ENCODE results near the gene SPDEF.

The SPDEF gene

GRCh38 chr6:34525431-34526175, 30.5 kb downstream of the SPDEF start:
- H3K27ac ChIP-seq (ENCODE audit: low read depth, low read length), result no peak overlapping the region
- DNase-seq, result no peak
- no peak overlapping the region for H3K9ac ChIP-seq (ENCODE audit: low read length)
- H4K5ac ChIP-seq (ENCODE audit: low read length), result no peak overlapping the region
- no peak overlapping the region for H2AK5ac ChIP-seq (ENCODE audit: low read length)
- no peaks in the 10 kb centered on the region for H3K79me2 ChIP-seq (ENCODE audit: control insufficient read depth, insufficient read depth, low read length)
- H2BK120ac ChIP-seq (ENCODE audit: low read depth, low read length), result no peak overlapping the region
- H3K4ac ChIP-seq (ENCODE audit: low read depth, low read length), result no peak overlapping the region
- no peaks in the 10 kb centered on the region for H3K79me1 ChIP-seq (ENCODE audit: low read length)
- no peak overlapping the region for H4K8ac ChIP-seq (ENCODE audit: low read depth, low read length)
- no peak overlapping the region for H2BK5ac ChIP-seq (ENCODE audit: low read length)
- H3K18ac ChIP-seq (ENCODE audit: low read length), result no peak overlapping the region
- H3K4me2 ChIP-seq (ENCODE audit: low read length), result no peak overlapping the region
- H3K27me3 ChIP-seq (ENCODE audit: insufficient read depth, low read length, poor library complexity), result no peaks in the 10 kb centered on the region
- no peak overlapping the region for H2BK15ac ChIP-seq (replicated peaks; ENCODE audit: low read depth)
- no peak overlapping the region for H3K4me3 ChIP-seq (ENCODE audit: low read length)
- H3K23ac ChIP-seq (ENCODE audit: low read length), result no peak overlapping the region
- no peak overlapping the region for H3K56ac ChIP-seq (ENCODE audit: low read length)
- no peaks in the 10 kb centered on the region for H3K36me3 ChIP-seq (ENCODE audit: control insufficient read depth, insufficient read depth, low read length)
- no CpG with 5 or more reads among the region's 13 CpGs for WGBS (ENCODE audit: extremely low coverage, insufficient coverage, low lambda C conversion rate)
- H3K4me1 ChIP-seq (ENCODE audit: control insufficient read depth, low read depth, low read length), result no peaks in the 10 kb centered on the region

GRCh38 chr6:34524971-34525370, 31.2 kb downstream of the SPDEF start:
- Histone ChIP-seq H3K27me3 (ENCODE audit: insufficient read depth, low read length, poor library complexity) (no peaks in the 10 kb centered on the region), H3K36me3 (ENCODE audit: control insufficient read depth, insufficient read depth, low read length) (no peaks in the 10 kb centered on the region), H3K9ac (ENCODE audit: low read length) (no peak overlapping the region), H2BK5ac (ENCODE audit: low read length) (no peak overlapping the region), H3K4me1 (ENCODE audit: control insufficient read depth, low read depth, low read length) (no peaks in the 10 kb centered on the region), H4K5ac (ENCODE audit: low read length) (no peak overlapping the region), H2BK120ac (ENCODE audit: low read depth, low read length) (no peak overlapping the region), H3K4me2 (ENCODE audit: low read length) (no peak overlapping the region), H3K4me3 (ENCODE audit: low read length) (no peak overlapping the region), H3K18ac (ENCODE audit: low read length) (no peak overlapping the region), H3K56ac (ENCODE audit: low read length) (no peak overlapping the region), H2BK15ac (replicated peaks; ENCODE audit: low read depth) (no peak overlapping the region), H3K4ac (ENCODE audit: low read depth, low read length) (no peak overlapping the region), H4K8ac (ENCODE audit: low read depth, low read length) (no peak overlapping the region), H3K27ac (ENCODE audit: low read depth, low read length) (no peak overlapping the region), H3K79me1 (ENCODE audit: low read length) (no peaks in the 10 kb centered on the region), H3K23ac (ENCODE audit: low read length) (no peak overlapping the region), H3K79me2 (ENCODE audit: control insufficient read depth, insufficient read depth, low read length) (no peaks in the 10 kb centered on the region), H2AK5ac (ENCODE audit: low read length) (no peak overlapping the region)
- DNase-seq, result no peak
- WGBS (ENCODE audit: extremely low coverage, insufficient coverage, low lambda C conversion rate), result no CpG with 5 or more reads among the region's 5 CpGs

- WGBS (ENCODE audit: extremely low coverage, insufficient coverage, low lambda C conversion rate), result no CpG with 5 or more reads among the region's 5 CpGs
- H3K27me3 ChIP-seq (ENCODE audit: insufficient read depth, low read length, poor library complexity), result no peaks in the 10 kb centered on the region
- no peak overlapping the region for H2BK15ac ChIP-seq (replicated peaks; ENCODE audit: low read depth)
- H4K5ac ChIP-seq (ENCODE audit: low read length), result no peak overlapping the region
- H3K27ac ChIP-seq (ENCODE audit: low read depth, low read length), result no peak overlapping the region
- no peak overlapping the region for H3K4me3 ChIP-seq (ENCODE audit: low read length)
- H3K4me2 ChIP-seq (ENCODE audit: low read length), result no peak overlapping the region
- H3K18ac ChIP-seq (ENCODE audit: low read length), result no peak overlapping the region
- no peaks in the 10 kb centered on the region for H3K4me1 ChIP-seq (ENCODE audit: control insufficient read depth, low read depth, low read length)
- H2AK5ac ChIP-seq (ENCODE audit: low read length), result no peak overlapping the region
- no peaks in the 10 kb centered on the region for H3K79me1 ChIP-seq (ENCODE audit: low read length)
- H2BK120ac ChIP-seq (ENCODE audit: low read depth, low read length), result no peak overlapping the region
- DNase-seq, result no peak
- H3K56ac ChIP-seq (ENCODE audit: low read length), result no peak overlapping the region
- no peak overlapping the region for H3K4ac ChIP-seq (ENCODE audit: low read depth, low read length)
- H3K9ac ChIP-seq (ENCODE audit: low read length), result no peak overlapping the region
- H3K79me2 ChIP-seq (ENCODE audit: control insufficient read depth, insufficient read depth, low read length), result no peaks in the 10 kb centered on the region
- H3K36me3 ChIP-seq (ENCODE audit: control insufficient read depth, insufficient read depth, low read length), result no peaks in the 10 kb centered on the region
- no peak overlapping the region for H2BK5ac ChIP-seq (ENCODE audit: low read length)
- H3K23ac ChIP-seq (ENCODE audit: low read length), result no peak overlapping the region
- no peak overlapping the region for H4K8ac ChIP-seq (ENCODE audit: low read depth, low read length)
Observed at GRCh38 chr6:34524499-34524898, 31.6 kb downstream of the SPDEF start.

- Histone ChIP-seq H3K27ac (ENCODE audit: low read depth, low read length) (no peak overlapping the region), H3K4me1 (ENCODE audit: control insufficient read depth, low read depth, low read length) (no peaks in the 10 kb centered on the region), H3K27me3 (ENCODE audit: insufficient read depth, low read length, poor library complexity) (no peaks in the 10 kb centered on the region), H2BK5ac (ENCODE audit: low read length) (no peak overlapping the region), H3K4me3 (ENCODE audit: low read length) (no peak overlapping the region), H3K56ac (ENCODE audit: low read length) (no peak overlapping the region), H3K9ac (ENCODE audit: low read length) (no peak overlapping the region), H3K36me3 (ENCODE audit: control insufficient read depth, insufficient read depth, low read length) (no peaks in the 10 kb centered on the region), H3K79me1 (ENCODE audit: low read length) (no peaks in the 10 kb centered on the region), H3K79me2 (ENCODE audit: control insufficient read depth, insufficient read depth, low read length) (no peaks in the 10 kb centered on the region), H3K18ac (ENCODE audit: low read length) (no peak overlapping the region), H2BK120ac (ENCODE audit: low read depth, low read length) (no peak overlapping the region), H2AK5ac (ENCODE audit: low read length) (no peak overlapping the region), H4K5ac (ENCODE audit: low read length) (no peak overlapping the region), H3K4ac (ENCODE audit: low read depth, low read length) (no peak overlapping the region), H3K23ac (ENCODE audit: low read length) (no peak overlapping the region), H2BK15ac (replicated peaks; ENCODE audit: low read depth) (no peak overlapping the region), H4K8ac (ENCODE audit: low read depth, low read length) (no peak overlapping the region), H3K4me2 (ENCODE audit: low read length) (no peak overlapping the region)
- no peak for DNase-seq
- no CpG with 5 or more reads among the region's 8 CpGs for WGBS (ENCODE audit: extremely low coverage, insufficient coverage, low lambda C conversion rate)
Observed at GRCh38 chr6:34523441-34524206, 32.5 kb downstream of the SPDEF start.

GRCh38 chr6:34522761-34523160, 33.4 kb downstream of the SPDEF start:
- no peaks in the 10 kb centered on the region for H3K27me3 ChIP-seq (ENCODE audit: insufficient read depth, low read length, poor library complexity)
- no peak overlapping the region for H2BK15ac ChIP-seq (replicated peaks; ENCODE audit: low read depth)
- no peaks in the 10 kb centered on the region for H3K79me1 ChIP-seq (ENCODE audit: low read length)
- DNase-seq, result no peak
- no peak overlapping the region for H3K23ac ChIP-seq (ENCODE audit: low read length)
- H3K4ac ChIP-seq (ENCODE audit: low read depth, low read length), result no peak overlapping the region
- H4K5ac ChIP-seq (ENCODE audit: low read length), result no peak overlapping the region
- no peaks in the 10 kb centered on the region for H3K79me2 ChIP-seq (ENCODE audit: control insufficient read depth, insufficient read depth, low read length)
- WGBS (ENCODE audit: extremely low coverage, insufficient coverage, low lambda C conversion rate), result no CpG with 5 or more reads among the region's 10 CpGs
- H3K4me1 ChIP-seq (ENCODE audit: control insufficient read depth, low read depth, low read length), result no peaks in the 10 kb centered on the region
- H2AK5ac ChIP-seq (ENCODE audit: low read length), result no peak overlapping the region
- no peak overlapping the region for H3K56ac ChIP-seq (ENCODE audit: low read length)
- H2BK5ac ChIP-seq (ENCODE audit: low read length), result no peak overlapping the region
- no peak overlapping the region for H3K27ac ChIP-seq (ENCODE audit: low read depth, low read length)
- no peak overlapping the region for H3K4me2 ChIP-seq (ENCODE audit: low read length)
- no peaks in the 10 kb centered on the region for H3K36me3 ChIP-seq (ENCODE audit: control insufficient read depth, insufficient read depth, low read length)
- H3K18ac ChIP-seq (ENCODE audit: low read length), result no peak overlapping the region
- no peak overlapping the region for H4K8ac ChIP-seq (ENCODE audit: low read depth, low read length)
- H3K4me3 ChIP-seq (ENCODE audit: low read length), result no peak overlapping the region
- H3K9ac ChIP-seq (ENCODE audit: low read length), result no peak overlapping the region
- H2BK120ac ChIP-seq (ENCODE audit: low read depth, low read length), result no peak overlapping the region

Measured in mesendoderm (in vitro differentiated cells).